Inferior parietal cortex (tissue), 1 donor: ENCODE measurements around the gene PRPF31.
"Not testable (repeated sequence)": the region's sequence is repeated elsewhere in the genome, so short reads cannot be mapped to it uniquely, and the experiment has no call there.

Experiments
- DNase-seq: peaks from one replicate; pipeline ENCODE4 v3.0.0-alpha.2; 2016; ENCODE audit errors: extremely low spot score

The PRPF31 gene, protein sequence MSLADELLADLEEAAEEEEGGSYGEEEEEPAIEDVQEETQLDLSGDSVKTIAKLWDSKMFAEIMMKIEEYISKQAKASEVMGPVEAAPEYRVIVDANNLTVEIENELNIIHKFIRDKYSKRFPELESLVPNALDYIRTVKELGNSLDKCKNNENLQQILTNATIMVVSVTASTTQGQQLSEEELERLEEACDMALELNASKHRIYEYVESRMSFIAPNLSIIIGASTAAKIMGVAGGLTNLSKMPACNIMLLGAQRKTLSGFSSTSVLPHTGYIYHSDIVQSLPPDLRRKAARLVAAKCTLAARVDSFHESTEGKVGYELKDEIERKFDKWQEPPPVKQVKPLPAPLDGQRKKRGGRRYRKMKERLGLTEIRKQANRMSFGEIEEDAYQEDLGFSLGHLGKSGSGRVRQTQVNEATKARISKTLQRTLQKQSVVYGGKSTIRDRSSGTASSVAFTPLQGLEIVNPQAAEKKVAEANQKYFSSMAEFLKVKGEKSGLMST

DNA sequence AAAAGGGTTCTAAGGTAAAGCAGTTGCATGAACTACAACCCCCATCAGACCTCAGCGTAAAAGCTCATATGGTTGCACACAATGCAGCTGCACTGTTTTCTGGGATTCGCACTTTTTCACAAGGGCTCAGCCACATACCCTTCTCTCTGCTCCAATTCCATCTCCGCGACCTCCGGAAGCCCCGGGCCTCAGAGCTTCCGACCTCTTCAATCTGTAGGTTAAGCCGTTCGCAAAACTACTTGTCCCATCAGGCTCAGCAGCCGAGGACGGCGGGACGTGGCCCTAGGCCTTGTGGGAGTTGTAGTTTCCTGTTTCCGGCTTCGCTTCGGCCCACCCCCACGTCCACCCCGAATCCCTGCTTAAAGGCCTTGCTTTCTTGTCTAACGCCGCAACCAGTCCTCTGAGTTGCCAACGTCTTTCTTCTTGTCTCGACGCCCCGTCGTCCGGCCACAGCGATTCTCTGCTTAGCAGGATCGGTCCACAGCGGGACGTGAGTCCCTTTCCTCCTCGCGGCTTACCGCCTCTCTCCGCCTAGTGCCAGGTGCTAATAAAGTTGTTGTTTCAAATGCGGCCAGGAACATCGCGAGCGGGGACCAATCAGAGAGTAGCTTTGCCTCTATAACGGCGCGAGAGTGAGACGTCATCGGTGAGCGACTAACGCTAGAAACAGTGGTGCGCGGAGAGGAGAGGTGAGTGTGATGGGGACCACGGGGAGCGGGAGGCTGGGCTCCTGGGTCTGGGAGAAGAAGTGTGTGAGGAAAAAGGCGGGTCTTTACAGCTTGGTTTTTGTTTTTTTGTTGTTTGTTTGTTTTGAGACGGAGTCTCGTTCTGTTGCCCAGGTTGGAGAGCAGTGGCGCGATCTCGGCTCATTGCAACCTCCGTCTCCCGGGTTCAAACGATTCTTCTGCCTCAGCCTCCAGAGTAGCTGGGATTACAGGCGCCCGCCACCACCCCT lies at the start of gene PRPF31, which contains the start of gene TFPT:
PRPF31 (plus strand) TSS at position 646 of the 955 bp plus-strand sequence. CDS start 2,525 bp downstream, outside the sequence.
TFPT (minus strand) TSS at position 549 of the 955 bp plus-strand sequence; CDS start at position 161, 388 bp downstream.
- peak; percentile 100 for DNase-seq

- DNase-seq = no peak
Measured at GRCh38 chr19:54069470-54069869, 46.1 kb upstream of the PRPF31 start.

DNA sequence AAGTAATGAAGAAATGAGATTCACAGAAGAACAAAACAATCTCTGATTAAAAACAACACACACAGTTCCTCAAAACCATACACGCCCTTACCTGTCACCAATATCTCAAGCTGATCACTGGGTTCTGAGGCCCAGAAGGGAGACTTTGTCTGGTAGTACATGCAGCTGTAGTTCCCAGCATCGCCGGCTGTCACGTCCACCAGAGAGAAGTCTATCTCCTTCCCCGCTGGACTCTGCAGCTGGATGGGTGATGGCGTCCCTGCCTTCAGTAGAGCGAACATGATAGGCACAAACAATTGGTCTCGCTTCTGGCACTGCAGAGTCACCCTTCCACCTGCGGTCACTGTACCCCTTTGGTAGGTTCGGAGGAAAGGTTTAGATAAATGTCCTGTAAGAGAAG lies 41.7 kb upstream of the PRPF31 start:
- DNase-seq = no peak

DNA sequence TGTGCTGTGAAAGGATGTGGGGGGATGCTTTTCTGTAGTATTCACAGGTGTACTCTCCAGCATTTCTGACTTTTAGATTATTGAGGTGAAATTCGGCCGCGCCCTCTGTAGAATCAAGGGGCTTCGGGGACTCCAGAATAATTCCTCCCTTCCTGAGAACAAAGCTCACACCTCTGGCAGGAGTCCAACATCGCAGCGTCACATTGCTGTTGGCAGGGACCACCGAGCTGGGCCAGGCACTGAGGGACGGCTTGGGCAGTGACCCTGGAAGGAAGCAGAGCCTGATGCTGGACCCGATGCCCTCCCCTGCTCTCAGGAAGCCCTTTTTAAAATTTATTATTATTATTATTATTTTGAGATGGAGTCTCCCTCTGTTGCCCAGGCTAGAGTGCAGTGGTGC lies 40.7 kb upstream of the PRPF31 start:
- DNase-seq = no peak

DNA sequence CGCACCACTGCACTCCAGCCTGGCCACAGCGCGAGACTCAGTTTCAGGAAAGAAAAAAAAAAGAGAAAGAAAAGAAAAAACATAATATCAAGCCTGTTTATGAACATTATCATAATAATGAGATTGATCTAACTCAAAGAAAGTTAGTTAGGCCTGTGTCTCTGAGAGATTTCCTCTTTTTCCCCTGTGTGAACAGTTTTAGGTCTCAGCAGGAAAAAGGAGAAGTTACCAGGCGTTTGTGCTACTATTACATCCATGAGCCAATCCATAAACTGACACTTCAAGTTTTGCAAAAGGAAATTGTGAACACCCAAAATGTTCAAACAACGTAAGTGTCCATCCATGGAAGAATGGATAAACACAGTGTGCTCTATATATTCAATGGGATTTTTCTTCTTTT lies 38.2 kb upstream of the PRPF31 start:
- no peak for DNase-seq

DNA sequence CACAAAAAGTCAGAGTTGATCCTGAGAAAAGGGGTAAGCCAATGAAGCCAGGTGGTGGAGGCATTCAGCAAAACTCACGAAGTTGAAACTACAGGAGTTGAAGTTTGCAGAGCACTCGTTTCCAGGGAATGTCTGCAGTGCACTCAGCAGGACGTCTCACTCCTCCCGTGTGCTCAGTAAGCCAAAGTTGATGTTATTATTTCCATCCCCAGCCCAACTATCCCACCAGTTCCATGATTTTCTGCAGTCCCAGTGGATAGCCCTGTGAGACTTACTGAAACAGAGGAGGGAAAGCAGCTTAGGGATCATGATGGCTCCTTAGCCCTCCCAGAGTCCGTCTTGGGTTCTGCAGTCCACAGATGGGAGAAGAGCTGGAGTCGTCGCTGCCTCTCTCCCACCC lies 34.5 kb upstream of the PRPF31 start, which contains the start of gene TARM1:
TARM1 (minus strand) TSS at position 334 of the 400 bp plus-strand sequence; CDS start at position 309, 25 bp downstream.
- no peak for DNase-seq

DNA sequence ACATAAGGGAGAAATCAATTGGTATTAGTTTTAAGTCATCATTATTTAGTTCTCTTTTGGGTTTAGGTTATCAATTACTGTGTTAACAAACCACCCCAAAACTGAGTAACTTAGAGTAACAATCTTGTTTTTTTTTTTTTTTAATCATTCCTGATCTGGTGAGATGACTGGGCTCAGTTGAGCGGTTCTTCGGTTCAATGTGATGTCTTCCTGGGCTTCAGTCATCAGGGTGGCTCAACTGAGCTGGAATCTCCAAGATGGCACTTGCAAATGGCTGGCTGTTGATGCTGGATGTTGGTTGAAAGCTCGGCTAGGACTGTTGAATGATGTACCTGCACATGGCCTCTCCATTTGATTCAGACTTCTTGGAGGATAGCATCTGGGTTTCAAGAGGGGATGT lies 31.1 kb upstream of the PRPF31 start:
- no peak for DNase-seq

GRCh38 chr19:54094426-54095000 lies 21.0 kb upstream of the PRPF31 start:
- DNase-seq = no peak

DNA sequence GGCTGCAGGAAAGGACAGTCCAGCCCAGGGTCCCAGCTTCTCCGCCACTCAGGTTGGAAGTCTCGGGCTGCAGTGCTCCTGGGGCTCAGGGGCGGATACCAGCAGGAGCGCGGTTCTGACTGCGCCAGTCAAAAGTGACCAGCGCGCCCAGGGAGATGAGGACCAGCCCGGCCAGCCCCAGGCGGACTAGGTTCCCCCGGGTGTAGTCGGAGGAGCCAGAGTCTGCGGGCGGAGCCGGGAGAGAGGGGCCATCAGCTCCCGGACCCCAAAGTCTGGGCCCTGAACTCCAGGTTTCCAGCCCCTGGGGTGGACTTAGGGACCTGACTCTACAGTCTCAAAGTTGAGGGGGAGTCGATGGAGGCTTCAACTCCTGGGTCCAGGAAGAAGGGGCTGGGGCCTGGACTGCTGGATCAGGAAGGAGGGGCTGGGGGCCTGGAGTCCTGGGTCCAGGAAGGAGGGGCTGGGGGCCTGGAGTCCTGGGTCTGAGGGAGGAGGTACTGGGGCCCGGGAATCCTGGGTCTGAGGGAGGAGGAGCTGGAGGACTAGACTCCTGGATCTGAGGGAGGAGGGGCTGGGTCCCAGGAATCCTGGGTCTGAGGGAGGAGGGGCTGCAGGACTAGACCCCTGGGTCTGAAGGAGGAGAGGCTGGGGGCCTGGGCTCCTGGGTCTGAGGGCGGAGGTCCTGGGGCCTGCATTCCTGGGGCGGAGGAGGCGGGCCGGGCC lies 20.3 kb upstream of the PRPF31 start:
- DNase-seq = no peak

- not testable (repeated sequence) for DNase-seq
Measured at GRCh38 chr19:54095859-54096616, 19.5 kb upstream of the PRPF31 start.

GRCh38 chr19:54096617-54097106 lies 18.9 kb upstream of the PRPF31 start:
- DNase-seq = no peak

DNA sequence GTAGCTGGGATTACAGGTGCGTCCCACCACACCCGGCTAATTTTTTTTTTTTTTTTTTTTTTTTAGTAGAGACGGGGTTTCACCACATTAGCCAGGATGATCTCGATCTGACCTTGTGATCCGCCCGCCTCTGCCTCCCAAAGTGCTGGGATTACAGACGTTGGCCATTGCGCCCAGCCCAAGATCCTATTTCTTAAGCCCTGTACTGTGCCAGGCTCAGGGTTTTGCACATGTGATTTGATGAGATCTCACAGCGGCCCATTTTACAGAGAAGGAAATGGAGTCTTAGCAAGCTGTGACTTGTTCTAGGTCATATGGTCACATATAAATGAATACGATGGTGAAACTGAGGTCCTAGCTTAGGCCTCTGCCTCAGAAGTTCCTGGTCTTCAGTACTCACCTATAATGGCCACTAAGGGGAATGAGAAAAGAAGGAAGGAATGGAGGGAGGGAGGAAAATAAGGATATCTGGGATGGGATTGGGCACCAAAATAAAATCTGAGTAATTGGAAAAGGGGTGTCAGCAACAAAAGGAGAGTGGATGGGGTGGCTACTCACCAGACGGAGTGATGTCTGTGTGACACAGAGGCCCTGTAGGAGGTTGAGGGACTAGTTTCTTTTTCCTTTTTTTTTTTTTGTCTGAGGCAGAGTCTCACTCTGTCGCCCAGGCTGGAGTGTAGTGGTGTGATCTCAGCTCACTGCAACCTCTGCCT lies 16.2 kb upstream of the PRPF31 start:
- no peak for DNase-seq

GRCh38 chr19:54099903-54100255 lies 15.7 kb upstream of the PRPF31 start:
- DNase-seq = not testable (repeated sequence)

DNA sequence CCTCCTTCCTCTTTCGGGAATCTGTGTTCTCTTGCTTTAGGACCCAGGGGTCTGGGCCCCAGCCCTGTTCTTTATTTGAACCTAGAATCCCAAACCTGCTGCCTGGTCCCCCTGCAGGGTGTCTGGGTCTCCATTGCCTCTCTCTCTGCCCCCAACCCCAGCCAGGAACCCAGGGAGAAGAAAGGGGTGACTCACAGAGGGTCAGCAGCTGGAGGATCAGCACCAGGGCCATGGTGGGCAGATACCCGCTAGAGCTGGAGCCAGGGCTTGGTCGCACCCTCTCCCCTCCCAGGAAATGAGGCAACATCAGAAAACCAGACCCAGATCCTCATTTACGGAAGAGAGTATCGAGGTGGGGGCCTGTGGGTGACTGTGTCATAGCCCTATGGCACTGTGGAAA lies 15.0 kb upstream of the PRPF31 start, which contains the start of gene OSCAR:
OSCAR (minus strand) TSS at position 243 of the 400 bp plus-strand sequence; CDS start at position 232, 11 bp downstream.
- no peak for DNase-seq

DNA sequence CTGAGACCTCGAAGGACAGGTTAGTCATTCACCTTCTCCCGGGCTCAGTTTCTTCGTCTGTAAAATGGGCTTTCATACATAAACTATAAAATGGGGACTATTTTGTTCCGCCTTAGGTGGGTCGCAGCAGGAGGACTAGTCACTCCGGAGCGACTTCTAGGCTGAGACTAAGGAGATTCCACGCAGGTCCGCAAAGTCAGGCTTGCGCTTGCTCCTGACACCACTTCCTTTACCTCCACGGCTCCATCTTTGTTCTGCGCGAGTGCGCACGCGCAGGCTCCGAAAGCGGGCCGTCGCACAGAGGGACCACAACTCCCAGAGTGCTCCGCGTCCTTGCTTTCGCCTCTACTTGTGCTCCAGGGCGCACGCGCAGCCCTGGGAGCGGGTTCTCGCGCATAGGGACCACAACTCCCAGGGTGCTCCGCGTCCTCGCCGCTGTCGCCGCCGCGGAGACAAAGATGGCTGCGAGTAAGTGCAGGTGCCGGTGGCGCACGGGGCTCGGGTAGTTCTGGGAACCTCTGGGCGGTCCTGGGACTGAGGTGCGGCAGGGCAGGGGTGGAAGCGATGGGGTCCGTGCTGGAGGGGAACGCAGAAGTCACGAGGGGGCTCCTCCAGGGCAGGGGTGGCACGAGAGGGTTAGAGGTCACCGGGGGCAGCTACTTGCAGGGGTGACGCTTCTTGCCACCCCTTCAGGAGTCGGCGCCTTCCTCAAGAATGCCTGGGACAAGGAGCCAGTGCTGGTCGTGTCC lies 13.0 kb upstream of the PRPF31 start, which contains the start of gene NDUFA3:
NDUFA3 (plus strand) TSS at position 435 of the 749 bp plus-strand sequence; CDS start at position 459, 24 bp downstream.
- peak; percentile 98 for DNase-seq

GRCh38 chr19:54104998-54105715 lies 10.4 kb upstream of the PRPF31 start:
- no peak for DNase-seq

DNA sequence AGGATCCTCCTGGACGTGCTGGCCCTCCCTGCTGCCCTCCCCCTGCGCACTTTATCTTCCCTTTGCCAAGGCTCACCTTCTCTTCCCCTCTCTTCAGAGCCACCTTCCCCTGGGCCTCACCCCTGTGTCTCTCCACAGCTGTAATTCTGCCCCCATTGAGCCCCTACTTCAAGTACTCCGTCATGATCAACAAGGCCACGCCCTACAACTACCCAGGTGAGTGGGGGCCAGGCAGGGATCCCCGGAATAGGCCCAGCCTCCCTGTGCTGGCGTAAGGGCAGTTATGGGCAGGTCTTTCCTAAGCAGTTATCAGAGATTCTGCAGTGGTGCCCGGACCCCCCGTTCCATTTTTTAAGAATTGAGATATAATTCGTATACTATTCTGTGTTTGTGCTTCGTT lies 9.8 kb upstream of the PRPF31 start:
- no peak for DNase-seq

- no peak for DNase-seq
Measured at GRCh38 chr19:54106716-54107115, 8.8 kb upstream of the PRPF31 start.
